Skin of body (tissue), 3 donors: Measurements from ENCODE around the gene PTGES3. TPM values are rescaled to one million over a fixed set of nuclear protein-coding genes. Genes with fewer than 3 reads are reported as not detected.

ENCODE experiments used
- DNase-seq: peaks from one replicate; lab custom pipeline; 2025; lab: John Stamatoyannopoulos, UW
- small RNA-seq: library from RNA; depleted of rRNA; stranded (forward); fragments of <200 nt; gene quantifications from one replicate; pipeline ENCODE3, GENCODE V24; 2014; ENCODE audit warnings: low replicate concordance
- total RNA-seq: library from RNA; depleted of rRNA; stranded (reverse); fragments of >200 nt; gene quantifications from one replicate; pipeline ENCODE4 v1.2.3, GENCODE V29; 2014

Gene PTGES3
- total RNA-seq, 1 donor from 2014 or later, result 90.4 TPM

- no peak for DNase-seq
These were observed 58.5 kb downstream of the PTGES3 start for GRCh38 chr12:56629459-56630179.

DNA sequence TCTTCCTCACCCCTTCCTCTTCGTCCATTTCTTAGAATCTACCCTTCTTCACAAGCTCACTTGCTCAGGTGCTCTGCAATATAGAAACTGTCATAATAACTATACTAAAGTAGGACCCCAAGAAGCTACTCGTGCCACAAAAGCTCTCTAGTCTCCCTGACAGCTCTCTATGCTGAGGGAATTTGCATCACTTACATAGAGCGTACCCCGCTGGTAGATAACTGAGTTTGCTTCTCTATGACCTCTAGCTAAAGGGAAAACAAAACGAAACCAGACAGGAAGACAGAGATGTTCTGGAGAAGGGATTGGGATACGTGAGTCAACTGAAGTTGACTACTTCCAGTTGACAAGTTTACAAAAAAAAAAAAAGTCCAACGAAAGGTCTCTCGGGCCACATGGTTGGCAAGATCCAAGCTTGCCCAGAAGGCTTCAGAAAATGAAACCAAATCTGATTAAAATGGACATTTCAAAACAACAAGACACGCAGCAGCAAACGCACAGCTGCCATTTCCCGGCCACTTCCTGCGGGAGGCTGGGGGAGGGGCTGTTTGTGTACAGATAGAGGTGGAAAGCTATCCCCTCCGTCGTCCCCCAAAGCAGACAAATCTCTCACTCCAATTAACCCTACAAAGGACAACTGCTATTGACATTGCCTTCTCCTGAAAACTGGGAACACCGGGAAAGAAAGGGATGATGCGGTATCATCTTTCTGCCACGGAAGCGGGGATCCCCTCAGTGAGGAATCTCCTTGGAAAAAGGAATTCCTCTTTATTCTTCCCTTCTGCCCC lies 59.2 kb downstream of the PTGES3 start:
- peak; percentile 57 for DNase-seq

- no peak for DNase-seq
These were observed 61.4 kb downstream of the PTGES3 start for GRCh38 chr12:56626701-56627100.

DNA sequence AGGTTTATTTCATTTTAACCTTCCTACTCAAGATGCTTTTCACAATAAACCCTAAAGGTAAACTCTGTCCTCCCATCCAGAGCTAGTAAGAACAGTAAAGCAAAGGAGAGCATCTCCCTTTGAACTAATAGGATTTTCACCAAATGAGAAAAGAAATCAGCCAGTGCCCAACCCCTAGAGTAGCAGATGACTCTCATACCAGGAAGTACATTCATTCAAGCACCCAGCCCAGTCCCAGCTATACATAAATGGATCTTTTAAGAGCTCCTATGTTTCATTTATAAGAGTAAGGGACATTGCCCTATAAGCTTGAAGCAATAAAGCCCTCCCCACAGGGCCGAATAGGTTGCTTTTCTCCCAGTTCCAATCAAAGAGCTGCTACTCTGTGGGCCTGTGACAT lies 65.5 kb downstream of the PTGES3 start:
- no peak for DNase-seq

GRCh38 chr12:56616925-56617324 lies 71.2 kb downstream of the PTGES3 start:
- no peak for DNase-seq

GRCh38 chr12:56616244-56616643 lies 71.8 kb downstream of the PTGES3 start:
- DNase-seq, result no peak

GRCh38 chr12:56614627-56615026 lies 73.5 kb downstream of the PTGES3 start:
- DNase-seq, result no peak

Small RNA genes within 50 kb of the gene (small RNA-seq; reads per million reads assigned to genes)
- gene RN7SL809P, result not detected
- gene SNORD59A, result 2,868 reads per million, percentile 99 among the genes with 10 or more reads in this experiment

Other genes starting within 250 kb of the PTGES3 start
- 9.4 TPM for gene TIMELESS, start 238.9 kb downstream of the PTGES3 start, total RNA-seq
- gene MIP, start 233.6 kb downstream of the PTGES3 start, total RNA-seq, result not detected
- 1.4 TPM for gene SPRYD4, start 219.7 kb downstream of the PTGES3 start, total RNA-seq
- 2.1 TPM for gene GLS2, start 200.1 kb downstream of the PTGES3 start, total RNA-seq
- gene RBMS2, start 166.5 kb downstream of the PTGES3 start, total RNA-seq, result 31.5 TPM
- gene BAZ2A, start 58.0 kb downstream of the PTGES3 start, total RNA-seq, result 57.0 TPM
- 356 TPM for gene ATP5F1B, start 42.3 kb downstream of the PTGES3 start, total RNA-seq
- 1,216 TPM for gene NACA, start 37.0 kb upstream of the PTGES3 start, total RNA-seq
- 12.2 TPM for gene PRIM1, start 64.0 kb upstream of the PTGES3 start, total RNA-seq
- gene HSD17B6, start 75.0 kb upstream of the PTGES3 start, total RNA-seq, result 0.20 TPM
- 7.1 TPM for gene SDR9C7, start 246.1 kb upstream of the PTGES3 start, total RNA-seq